HepG2 (cell line): Measurements from ENCODE around the gene MACROD2. TPM values are rescaled to one million over a fixed set of nuclear protein-coding genes. Genes with fewer than 3 reads are reported as not detected.

ENCODE experiments used
- ATAC-seq: fragments of 200-7000 bp; cut with Tn5 transposase; 3 replicates; pipeline ENCODE4 v1.9.1; 2020; ENCODE audit warnings: mild to moderate bottlenecking, moderate library complexity
- BruUV-seq: library from RNA; stranded (reverse); fragments of 400-500 nt; replicated peaks from 2 replicates; lab custom pipeline; 2021; lab: Mats Ljungman, UMichigan
- CTCF ChIA-PET: fragments of 300-600 bp; formaldehyde crosslinking; extraction: SDS; loops from one replicate; lab custom pipeline; 2021; ENCODE audit warnings: low total read pairs, inconsistent platforms, low intra/inter-chr PET ratio; lab: Yijun Ruan, JAX
- POLR2A ChIA-PET: fragments of 350-600 bp; sonication (Branson Sonifier 250); formaldehyde crosslinking; loops from one replicate; lab custom pipeline; 2020; ENCODE audit warnings: antibody characterized with exemption, inconsistent platforms; lab: Yijun Ruan, JAX
- DNase-seq: peaks from one replicate; pipeline ENCODE4 v3.0.0-alpha.2; 2015; ENCODE audit warnings: low spot score
- FAIRE-seq: peaks from 3 replicates; lab custom pipeline; 2011; peaks lifted over from hg19 to GRCh38; lab: Jason Lieb, UNC
- H2AFZ ChIP-seq: one replicate; pipeline ENCODE4 v1.6.1; 2011; ENCODE audit warnings: low read length, inconsistent platforms
- H3K27ac ChIP-seq: fragments of 300-600 bp; 3 replicates; pipeline ENCODE4 v1.8.0; 2011; ENCODE audit warnings: mixed run types, mild to moderate bottlenecking, mixed read lengths, low read length, inconsistent platforms; ENCODE audit not compliant: insufficient read depth; ENCODE audit errors: extremely low read length
- H3K27me3 ChIP-seq, 2 experiments: fragments of 200-600 bp in 1 of 2; 2 replicates in 1 of 2; 3 replicates in 1 of 2; pipeline versions ENCODE4 v1.6.0 to v1.8.0; 2011; ENCODE audit warnings: low read length in 2 of 2, mild to moderate bottlenecking in 2 of 2, moderate library complexity in 2 of 2, inconsistent platforms in 1 of 2; ENCODE audit not compliant: insufficient read depth in 2 of 2, control insufficient read depth in 1 of 2
- H3K36me3 ChIP-seq, 2 experiments: fragments of 200-600 bp in 1 of 2; replicated peaks in 1 of 2; 2 replicates in 1 of 2; 3 replicates in 1 of 2; pipeline versions ENCODE4 v1.5.1 to v1.8.0; 2011; ENCODE audit warnings: low read length in 2 of 2, inconsistent platforms in 1 of 2; ENCODE audit not compliant: insufficient read depth in 2 of 2, control insufficient read depth in 1 of 2
- H3K4me1 ChIP-seq: 2 replicates; pipeline ENCODE4 v1.5.1; 2012; ENCODE audit warnings: low read length, inconsistent platforms; ENCODE audit not compliant: insufficient read depth
- H3K4me2 ChIP-seq: 2 replicates; pipeline ENCODE4 v1.6.0; 2011; ENCODE audit warnings: low read depth, low read length, inconsistent platforms
- H3K4me3 ChIP-seq, 3 experiments: fragments of 200-600 bp in 1 of 3; sonication (generic), shearing (Covaris generic) in 1 of 3; replicated peaks in 1 of 3; 2 replicates each; pipeline ENCODE4 v1.5.1; 2011 to 2016; ENCODE audit warnings: low read length in 3 of 3, inconsistent platforms in 2 of 3, low read depth in 2 of 3, mild to moderate bottlenecking in 2 of 3, control low read depth in 1 of 3, mixed read lengths in 1 of 3; ENCODE audit not compliant: insufficient read depth in 1 of 3
- H3K79me2 ChIP-seq: one replicate; pipeline ENCODE4 v1.6.1; 2011; ENCODE audit warnings: low read length, inconsistent platforms; ENCODE audit not compliant: insufficient read depth
- H3K9ac ChIP-seq: 2 replicates; pipeline ENCODE4 v1.6.0; 2011; ENCODE audit warnings: mild to moderate bottlenecking, low read depth, low read length, inconsistent platforms; ENCODE audit not compliant: insufficient read depth
- H3K9me3 ChIP-seq: 2 replicates; pipeline ENCODE4 v1.5.1; 2012; ENCODE audit warnings: mild to moderate bottlenecking, low read length
- H4K20me1 ChIP-seq: 2 replicates; pipeline ENCODE4 v1.6.0; 2011; ENCODE audit warnings: inconsistent platforms, mild to moderate bottlenecking, low read length, moderate library complexity; ENCODE audit not compliant: insufficient read depth
- ATM ChIP-seq: fragments of 450-650 bp; IDR thresholded peaks from 2 replicates; pipeline ENCODE4 v1.7.1; 2017; ENCODE audit warnings: mild to moderate bottlenecking, borderline replicate concordance
- CBX1 ChIP-seq: IDR thresholded peaks from one replicate; pipeline ENCODE4 v1.6.1; 2016; ENCODE audit warnings: antibody characterized with exemption, low read depth
- DBP ChIP-seq: sonication (generic); formaldehyde crosslinking; IDR thresholded peaks from 2 replicates; pipeline ENCODE4 v1.4.0; 2020; ENCODE audit warnings: missing genetic modification reagents; ENCODE audit errors: not compliant biosample characterization
- FOXJ3 ChIP-seq: sonication (generic); formaldehyde crosslinking; IDR thresholded peaks from 2 replicates; pipeline ENCODE4 v1.4.0; 2020; ENCODE audit warnings: missing genetic modification reagents, mild to moderate bottlenecking, borderline replicate concordance
- KDM1A ChIP-seq: IDR thresholded peaks from 2 replicates; pipeline ENCODE4 v1.6.1; 2016; ENCODE audit warnings: missing compliant biosample characterization
- KMT2B ChIP-seq: IDR thresholded peaks from 2 replicates; pipeline ENCODE4 v1.6.1; 2016; ENCODE audit warnings: missing genetic modification reagents, missing compliant biosample characterization
- MTA3 ChIP-seq: sonication (generic); formaldehyde crosslinking; IDR thresholded peaks from 2 replicates; pipeline ENCODE4 v1.4.0; 2020; ENCODE audit warnings: missing genetic modification reagents
- MYC ChIP-seq: sonication (generic); formaldehyde crosslinking; IDR thresholded peaks from 2 replicates; pipeline ENCODE4 v1.9.0; 2021; ENCODE audit warnings: missing genetic modification reagents, borderline replicate concordance
- NFE2 ChIP-seq: sonication (generic); formaldehyde crosslinking; IDR thresholded peaks from 2 replicates; pipeline ENCODE4 v1.4.0; 2020; ENCODE audit warnings: missing genetic modification reagents
- NONO ChIP-seq, 2 experiments: fragments of 450-650 bp in 1 of 2; sonication (generic) in 1 of 2; formaldehyde crosslinking in 1 of 2; IDR thresholded peaks in 1 of 2; conservative IDR thresholded peaks in 1 of 2; 2 replicates each; pipeline versions ENCODE4 v1.6.1 to v1.8.0; 2017 to 2022; ENCODE audit warnings: mild to moderate bottlenecking in 1 of 2, missing genetic modification reagents in 1 of 2, moderate library complexity in 1 of 2
- PAX8 ChIP-seq: sonication (generic); formaldehyde crosslinking; IDR thresholded peaks from 2 replicates; pipeline ENCODE4 v1.8.0; 2022; ENCODE audit warnings: mild to moderate bottlenecking, missing genetic modification reagents, borderline replicate concordance
- ZBTB40 ChIP-seq, 2 experiments: fragments of 450-650 bp in 1 of 2; sonication (generic) in 1 of 2; formaldehyde crosslinking in 1 of 2; IDR thresholded peaks; 2 replicates each; pipeline versions ENCODE4 v1.6.1 to v1.8.0; 2016 to 2022; ENCODE audit warnings: antibody characterized with exemption in 1 of 2, mild to moderate bottlenecking in 1 of 2, missing genetic modification reagents in 1 of 2
- ZIK1 ChIP-seq: sonication (generic); formaldehyde crosslinking; IDR thresholded peaks from 2 replicates; pipeline ENCODE4 v1.5.0; 2020; ENCODE audit warnings: mild to moderate bottlenecking, low read depth, missing genetic modification reagents, borderline replicate concordance
- ZNF547 ChIP-seq: sonication (generic); formaldehyde crosslinking; IDR thresholded peaks from 2 replicates; pipeline ENCODE4 v1.5.1; 2020; ENCODE audit warnings: mild to moderate bottlenecking, missing genetic modification reagents
- ZNF614 ChIP-seq: IDR thresholded peaks from 2 replicates; pipeline ENCODE4 v1.6.1; 2018; ENCODE audit warnings: missing biosample characterization, missing genetic modification reagents, inconsistent platforms, borderline replicate concordance
- WGBS: methylation state at CpG from one replicate; pipeline ENCODE4 v1.1.6; 2017; ENCODE audit warnings: low lambda C conversion rate; 5-methylcytosine and 5-hydroxymethylcytosine counted together
- in situ Hi-C: cut with HindIII; loops from 2 replicates; pipeline ENCODE4 v1.10.0; 2017; ENCODE audit warnings: low pct_unique_long_range_greater_than_20kb; ENCODE audit not compliant: extremely low pct_ligation_motif_present
- intact Hi-C: fragments of 100-400 bp; cut with micrococcal nuclease; formaldehyde crosslinking; loops from one replicate; pipeline ENCODE4 v1.10.0; 2022; ENCODE audit not compliant: unreplicated experiment
- polyA plus RNA-seq, 8 experiments: library from polyadenylated mRNA; depleted of rRNA in 3 of 8; stranded (reverse) in 7 of 8; unstranded in 1 of 8; fragments of >200 nt; fragmentation: Illumina TruSeq in 4 of 8; extraction: Trizol in 4 of 8; gene quantifications; 2 replicates each; pipeline versions ENCODE4 v1.2.1 to v1.2.3, GENCODE V29; 2011 to 2016; ENCODE audit warnings: low read depth in 4 of 8, missing spikeins in 1 of 8, mixed read lengths in 1 of 8; ENCODE audit not compliant: insufficient read depth in 1 of 8
- total RNA-seq, 5 experiments: library from RNA; depleted of rRNA; stranded (reverse); fragments of >200 nt; fragmentation: Illumina TruSeq; extraction: Trizol; gene quantifications; 2 replicates each; pipeline ENCODE4 v1.2.3, GENCODE V29; 2016; ENCODE audit warnings: low read depth in 1 of 5

The MACROD2 gene
- total and polyA plus RNA-seq, 2 of the 13 experiments (the other 11 are each of a cell fraction or from before 2014, with no cell fraction given), result 0.13 to 0.51 TPM

GRCh38 chr20:15836634-15837033 is 1841.3 kb downstream of the MACROD2 start:
- POLR2A ChIA-PET, result no interaction called here
- in situ Hi-C loops, result no loop called here
- ATAC-seq, result no peak
- Histone ChIP-seq H4K20me1 (no peaks in the 10 kb centered on the region), H3K36me3 (no peaks in the 10 kb centered on the region), H3K4me3 (no peak overlapping the region), H3K9ac (no peak overlapping the region), H3K27me3 (no peaks in the 10 kb centered on the region), H2AFZ (no peak overlapping the region), H3K4me2 (no peak overlapping the region), H3K9me3 (peaks cover 78% of the 10 kb centered on the region), H3K27ac (no peak overlapping the region), H3K4me1 (no peaks in the 10 kb centered on the region), H3K79me2 (no peaks in the 10 kb centered on the region)
- TF ChIP-seq NONO (IDR thresholded peaks at IDR 0.05), result no peak
- no peak for TF ChIP-seq NONO (CRISPR knock-in tag; conservative IDR thresholded peaks at IDR 0.05)
- TF ChIP-seq FOXJ3 (CRISPR knock-in tag), result no peak
- TF ChIP-seq KDM1A (CRISPR knock-in tag), result no peak
- no peak for TF ChIP-seq KMT2B (CRISPR knock-in tag)
- TF ChIP-seq ZBTB40 (IDR thresholded peaks at IDR 0.05), result no peak
- no peak for TF ChIP-seq ZBTB40 (CRISPR knock-in tag; IDR thresholded peaks at IDR 0.05)
- TF ChIP-seq CBX1, result no peak
- TF ChIP-seq ATM, result no peak
- no peak for TF ChIP-seq ZIK1 (CRISPR knock-in tag)
- TF ChIP-seq ZNF614, result no peak
- TF ChIP-seq MYC (CRISPR knock-in tag), result no peak
- no peak for TF ChIP-seq DBP
- no peak for TF ChIP-seq NFE2 (CRISPR knock-in tag)
- no peak for TF ChIP-seq MTA3 (CRISPR knock-in tag)
- no peak for TF ChIP-seq ZNF547
- TF ChIP-seq PAX8, result no peak
- no TSS peak for BruUV-seq
- CTCF ChIA-PET, result no interaction called here
- DNase-seq, result no peak
- intact Hi-C loops, result loop anchor here (10.0 kb wide), 1 partner anchor 638 kb away; no protein-coding TSS in a partner anchor
- 54% methylated on average over 2 of the region's 2 CpGs for WGBS
- no peak for FAIRE-seq
